ENCODE data around the gene GJB3. TPM values are rescaled to one million over a fixed set of nuclear protein-coding genes. Genes with fewer than 3 reads are reported as not detected.
"Not testable (repeated sequence)": the region's sequence is repeated elsewhere in the genome, so short reads cannot be mapped to it uniquely, and the experiment has no call there.

GJB3 gene
- not detected in 2 replicates for total RNA-seq (2014; rRNA removed; shearing (Covaris generic))

DNA sequence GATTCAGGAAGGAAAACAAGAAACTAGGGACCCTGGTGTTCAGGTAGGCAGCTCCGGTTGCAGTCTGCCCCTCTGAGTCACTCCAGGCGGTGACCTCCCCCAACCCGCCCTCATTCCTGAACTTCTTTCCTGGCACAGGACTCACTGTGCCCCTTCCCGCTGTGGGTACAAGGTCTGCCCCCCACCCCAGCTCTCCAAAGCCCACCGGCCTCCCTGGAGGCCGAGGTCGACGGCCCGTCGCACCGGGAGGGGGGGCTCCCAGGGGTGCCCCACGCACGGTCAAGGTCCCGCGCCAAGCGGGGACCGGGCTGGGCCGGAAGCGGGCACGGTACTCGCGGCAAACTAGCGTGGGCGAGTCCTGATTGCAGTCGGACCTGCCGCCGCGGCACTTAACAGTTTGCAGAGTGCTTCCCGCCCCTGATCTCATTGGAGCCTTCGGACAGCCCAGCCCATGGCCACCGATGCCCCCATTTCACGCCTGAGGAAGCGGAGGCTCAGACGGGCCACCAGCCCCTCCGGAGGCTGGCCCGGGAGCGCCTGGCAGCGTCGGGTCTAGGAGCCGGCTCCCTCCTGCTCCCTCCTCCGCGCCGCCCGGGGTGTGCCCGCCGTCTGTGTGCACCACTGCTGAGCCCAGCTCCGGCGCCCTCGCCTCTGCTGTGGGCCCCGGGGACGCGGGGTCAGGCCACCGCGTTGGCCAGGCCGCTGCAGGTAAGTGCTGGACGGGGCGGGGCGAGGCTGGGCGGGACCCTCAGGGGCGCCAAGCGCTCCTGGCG, at the start of gene GJB3:
GJB3 (plus strand) TSS at position 144 of the 773 bp plus-strand sequence. CDS start 3,549 bp downstream, outside the sequence.
- Histone ChIP-seq H3K4me3 (no peak within 1 kb of the TSS), H3K27ac (no peak within 1 kb of the TSS), H3K27me3 (replicated peaks) (peaks cover 49% of the 10 kb centered on the region), H3K9me3 (replicated peaks) (no peaks in the 10 kb centered on the region), H3K4me1 (replicated peaks) (0 out of 2 replicates have a peak, but pooled peaks cover 5% of the 10 kb centered on the region), H3K36me3 (no peaks in the 10 kb centered on the region)
- no peak for DNase-seq (ENCODE audit: low read depth in 1 of 2, low spot score in 2 of 2)

DNA sequence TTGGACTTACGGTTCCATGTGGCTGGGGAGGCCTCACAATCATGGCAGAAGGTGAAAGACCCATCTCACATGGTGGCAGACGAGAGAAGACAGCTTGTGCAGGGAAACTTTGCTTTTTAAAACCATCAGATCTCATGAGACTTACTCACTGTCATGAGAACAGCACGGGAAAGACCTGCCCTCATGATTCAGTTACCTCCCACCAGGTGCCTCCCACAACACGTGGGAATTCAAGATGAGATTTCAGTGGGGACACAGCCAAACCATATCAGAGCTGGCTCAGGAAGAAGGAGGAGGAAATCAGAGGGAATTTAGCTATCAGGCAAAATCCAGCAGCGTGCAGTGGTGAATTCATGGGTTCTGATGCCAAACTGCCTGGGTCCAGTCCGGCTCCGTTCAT, 48.2 kb upstream of the GJB3 start:
- not testable (repeated sequence) for H3K4me3 ChIP-seq; DNase-seq (ENCODE audit: low read depth in 1 of 2, low spot score in 2 of 2); H3K27ac ChIP-seq; H3K9me3 ChIP-seq (replicated peaks); H3K36me3 ChIP-seq; H3K4me1 ChIP-seq (replicated peaks); H3K27me3 ChIP-seq (replicated peaks)

DNA sequence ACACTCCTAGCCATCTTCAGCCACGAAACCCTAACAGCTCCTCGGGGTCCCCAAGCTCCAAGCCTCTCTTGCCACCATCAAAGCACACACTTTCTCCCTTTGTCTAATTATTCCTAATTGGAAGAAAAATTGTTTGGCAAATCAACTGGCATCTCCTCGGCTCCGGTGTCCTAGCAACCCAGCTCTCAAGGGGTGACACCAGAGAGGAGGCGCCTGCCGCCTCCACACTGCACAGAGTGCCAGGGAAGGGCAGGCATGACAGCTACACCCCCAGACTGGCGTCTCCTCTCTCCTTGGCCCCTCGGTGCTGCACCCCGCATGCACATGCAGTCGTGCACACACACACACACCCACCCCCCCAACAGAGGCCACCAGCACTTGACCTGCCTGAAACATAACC, 44.3 kb upstream of the GJB3 start:
- Histone ChIP-seq H3K27ac (no peak overlapping the region), H3K9me3 (replicated peaks) (no peaks in the 10 kb centered on the region), H3K27me3 (replicated peaks) (peaks cover 11% of the 10 kb centered on the region), H3K4me3 (no peak overlapping the region), H3K36me3 (no peaks in the 10 kb centered on the region), H3K4me1 (replicated peaks) (no peaks in the 10 kb centered on the region)
- DNase-seq (ENCODE audit: low read depth in 1 of 2, low spot score in 2 of 2) = no peak

DNA sequence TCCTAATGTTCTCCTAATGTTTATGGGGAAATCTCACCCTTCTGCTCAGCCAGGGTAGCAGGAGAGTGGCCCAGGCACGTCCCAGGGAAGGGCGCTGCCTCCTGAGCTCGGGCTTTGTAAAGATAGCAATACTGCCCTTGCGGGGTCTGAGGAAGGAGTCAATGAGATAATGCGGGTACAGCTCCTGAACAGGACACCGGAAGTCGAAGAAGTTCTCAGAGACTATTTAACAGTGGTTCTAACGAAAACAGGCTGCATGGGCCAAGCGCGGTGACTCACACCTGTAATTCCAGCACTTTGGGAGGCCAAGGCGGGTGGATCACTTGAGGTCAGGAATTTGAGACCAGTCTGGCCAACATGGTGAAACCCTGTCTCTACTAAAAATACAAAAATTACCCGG, 43.8 kb upstream of the GJB3 start:
- not testable (repeated sequence) for H3K27ac ChIP-seq; H3K4me1 ChIP-seq (replicated peaks); H3K4me3 ChIP-seq; DNase-seq (ENCODE audit: low read depth in 1 of 2, low spot score in 2 of 2); H3K36me3 ChIP-seq; H3K9me3 ChIP-seq (replicated peaks)
- H3K27me3 ChIP-seq (replicated peaks) = peaks cover 11% of the 10 kb centered on the region

DNA sequence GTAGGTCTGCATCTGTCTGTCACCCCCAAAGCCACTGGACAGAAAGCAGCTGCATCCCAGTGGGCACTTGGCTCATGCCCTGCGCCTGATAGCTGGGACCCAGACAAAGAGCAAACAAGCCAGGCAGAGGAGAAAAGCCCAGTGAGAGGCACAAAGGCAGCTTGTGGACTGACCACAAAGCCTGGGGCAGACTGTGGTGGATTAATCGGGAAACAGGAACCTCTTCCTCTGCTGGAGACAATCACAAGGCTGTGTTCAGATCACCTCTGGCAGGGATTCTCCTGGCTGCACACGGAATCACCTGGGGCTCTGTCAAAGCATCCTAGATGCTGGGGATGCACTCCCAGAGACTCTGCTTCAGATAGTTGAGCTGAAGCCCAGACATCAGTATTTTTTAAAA, 41.4 kb upstream of the GJB3 start:
- Histone ChIP-seq H3K27me3 (replicated peaks) (peaks cover 13% of the 10 kb centered on the region), H3K9me3 (replicated peaks) (0 out of 2 replicates have a peak, but pooled peaks cover 2% of the 10 kb centered on the region), H3K4me1 (replicated peaks) (no peaks in the 10 kb centered on the region), H3K4me3 (no peak overlapping the region), H3K36me3 (no peaks in the 10 kb centered on the region), H3K27ac (no peak overlapping the region)
- no peak for DNase-seq (ENCODE audit: low read depth in 1 of 2, low spot score in 2 of 2)

DNA sequence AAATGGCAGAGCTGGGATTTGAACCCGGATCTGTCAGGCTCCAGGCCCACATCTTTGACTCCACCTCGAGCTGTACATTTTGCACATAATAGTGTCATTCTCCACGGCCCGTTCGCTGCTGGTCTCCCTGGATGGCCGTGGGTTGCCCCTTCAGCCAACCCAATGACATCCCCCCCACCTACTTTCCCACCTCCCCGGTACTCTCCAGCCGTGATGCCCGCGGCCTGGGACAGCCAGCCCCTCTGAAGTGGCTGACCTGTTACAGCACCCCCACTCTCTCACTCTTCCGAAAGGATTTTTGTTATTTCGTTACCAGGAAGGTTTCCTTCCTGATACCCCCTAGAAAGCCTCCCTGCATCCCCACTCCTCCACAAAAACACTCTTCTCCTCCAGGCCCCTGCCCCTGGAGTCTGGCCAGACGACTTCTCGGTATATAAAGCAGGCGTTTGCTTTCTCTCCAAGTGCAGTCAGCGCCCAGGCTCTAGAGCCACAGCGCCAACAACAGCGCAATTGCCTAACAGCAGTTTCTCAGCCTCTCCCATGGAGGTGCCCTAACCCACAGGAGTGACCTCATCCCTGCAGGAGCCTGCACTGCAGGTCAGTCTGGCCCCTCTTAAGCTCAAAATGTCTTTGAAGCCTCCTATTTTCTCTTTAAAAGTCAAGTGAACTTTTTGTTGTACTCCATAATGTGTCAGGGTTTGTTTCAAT, 40.7 kb upstream of the GJB3 start:
- Histone ChIP-seq H3K27ac (no peak overlapping the region), H3K4me1 (replicated peaks) (no peaks in the 10 kb centered on the region), H3K27me3 (replicated peaks) (peaks cover 8% of the 10 kb centered on the region), H3K36me3 (no peaks in the 10 kb centered on the region), H3K9me3 (replicated peaks) (0 out of 2 replicates have a peak, but pooled peaks cover 2% of the 10 kb centered on the region), H3K4me3 (no peak overlapping the region)
- DNase-seq (ENCODE audit: low read depth in 1 of 2, low spot score in 2 of 2) = no peak

DNA sequence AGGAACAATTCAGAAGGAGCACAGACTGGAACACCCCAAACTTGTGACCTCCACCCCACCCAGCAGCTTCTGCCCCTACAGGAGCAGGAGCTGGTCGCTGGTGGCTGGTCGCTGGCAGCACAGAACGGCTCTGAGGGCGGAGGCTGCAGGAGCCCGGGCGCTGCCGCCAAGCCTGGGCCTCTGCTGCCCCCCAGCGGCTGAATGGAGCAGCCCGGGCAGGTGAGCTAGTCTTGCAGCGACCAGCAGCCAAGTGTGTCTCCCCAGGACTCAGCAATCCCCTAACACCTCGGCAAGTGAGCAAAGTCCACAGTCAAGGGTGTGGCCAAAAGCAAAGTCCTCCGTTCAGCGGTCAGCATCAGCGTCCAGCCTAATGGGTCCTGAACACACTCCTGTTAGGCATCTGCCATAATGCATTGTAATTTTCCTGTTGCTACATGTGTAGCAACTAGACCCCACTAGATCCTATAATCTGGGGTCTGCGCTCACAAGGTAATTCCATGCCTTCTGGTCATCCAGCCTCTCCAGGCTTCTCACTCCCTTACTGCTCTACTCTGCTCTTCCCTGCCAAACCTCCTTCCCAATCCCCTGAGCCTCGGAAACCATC, 38.2 kb upstream of the GJB3 start:
- Histone ChIP-seq H3K4me3 (no peak overlapping the region), H3K4me1 (replicated peaks) (no peaks in the 10 kb centered on the region), H3K27ac (no peak overlapping the region), H3K9me3 (replicated peaks) (0 out of 2 replicates have a peak, but pooled peaks cover 2% of the 10 kb centered on the region), H3K36me3 (no peaks in the 10 kb centered on the region), H3K27me3 (replicated peaks) (peaks cover 8% of the 10 kb centered on the region)
- peak; percentile 29 to 70 for DNase-seq (ENCODE audit: low read depth in 1 of 2, low spot score in 2 of 2)

DNA sequence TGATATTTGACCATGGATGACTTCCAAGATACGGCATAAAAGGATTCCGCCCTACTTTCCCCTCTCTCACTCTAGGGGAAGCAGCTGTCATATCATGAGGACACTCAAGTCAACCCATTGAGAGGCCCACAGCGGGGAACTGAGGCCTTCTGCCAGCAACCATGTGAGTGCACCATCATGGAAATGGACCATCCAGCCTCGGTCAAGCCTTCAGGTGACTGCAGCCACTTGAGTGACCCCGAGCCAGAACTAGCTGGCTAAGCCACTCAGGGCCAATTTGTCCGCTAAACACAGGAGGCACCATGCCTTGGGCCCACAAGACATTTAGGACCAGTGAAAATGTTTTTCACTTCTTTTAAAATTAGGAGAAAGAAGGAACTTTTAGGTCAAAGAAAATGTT, 37.2 kb upstream of the GJB3 start:
- Histone ChIP-seq H3K4me1 (replicated peaks) (no peaks in the 10 kb centered on the region), H3K9me3 (replicated peaks) (0 out of 2 replicates have a peak, but pooled peaks cover 2% of the 10 kb centered on the region), H3K36me3 (no peaks in the 10 kb centered on the region), H3K4me3 (no peak overlapping the region), H3K27me3 (replicated peaks) (peaks cover 8% of the 10 kb centered on the region), H3K27ac (no peak overlapping the region)
- no peak for DNase-seq (ENCODE audit: low read depth in 1 of 2, low spot score in 2 of 2)

DNA sequence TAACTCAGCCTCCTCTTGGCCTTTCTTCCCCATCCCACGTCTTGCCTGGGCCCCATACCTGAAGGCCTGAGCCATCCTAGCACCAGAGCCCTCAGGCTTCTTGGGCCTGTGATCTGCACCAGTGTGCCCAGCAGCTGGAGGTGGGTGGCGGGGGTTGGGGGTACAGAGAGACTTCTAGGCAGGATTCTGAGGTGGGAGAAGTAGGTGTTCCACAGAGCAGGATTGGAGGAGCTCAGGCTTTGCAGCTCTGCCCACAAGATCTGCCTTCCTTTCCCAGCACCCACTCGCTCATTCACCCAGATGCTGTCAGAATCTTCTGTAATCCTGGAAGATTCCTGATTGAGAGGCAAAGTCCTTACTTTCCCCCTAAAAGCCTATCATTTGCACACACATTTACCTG, 36.2 kb upstream of the GJB3 start:
- H3K27ac ChIP-seq = no peak overlapping the region
- H3K4me3 ChIP-seq = no peak overlapping the region
- H3K36me3 ChIP-seq = no peaks in the 10 kb centered on the region
- peaks cover 8% of the 10 kb centered on the region; the same call in 1 of the 2 replicates for H3K27me3 ChIP-seq (replicated peaks)
- no peaks in the 10 kb centered on the region for H3K4me1 ChIP-seq (replicated peaks)
- H3K9me3 ChIP-seq (replicated peaks) = 0 out of 2 replicates have a peak, but pooled peaks cover 2% of the 10 kb centered on the region
- no peak for DNase-seq (ENCODE audit: low read depth in 1 of 2, low spot score in 2 of 2)

DNA sequence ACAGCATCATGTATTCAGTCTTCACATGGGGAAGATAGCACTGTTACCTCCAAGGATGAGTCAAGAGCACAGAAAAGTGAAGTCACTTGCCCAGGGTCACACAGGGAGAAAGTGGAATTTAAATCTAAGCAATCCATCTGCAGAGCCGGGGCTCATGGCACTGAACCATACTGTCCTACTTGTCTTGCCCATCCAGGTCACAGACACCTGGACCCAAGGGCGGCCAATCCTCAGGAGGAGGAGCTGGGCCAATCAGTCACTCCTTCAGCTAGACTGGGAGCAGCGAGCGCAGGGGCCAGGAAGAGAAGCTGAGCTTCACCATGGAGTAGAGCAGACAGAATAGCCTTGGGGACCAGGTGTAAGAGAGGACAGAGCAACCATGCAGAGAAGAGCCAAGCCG, 35.3 kb upstream of the GJB3 start:
- no peak for DNase-seq (ENCODE audit: low read depth in 1 of 2, low spot score in 2 of 2)
- peaks cover 8% of the 10 kb centered on the region; the same call in 1 of the 2 replicates for H3K27me3 ChIP-seq (replicated peaks)
- H3K9me3 ChIP-seq (replicated peaks) = 0 out of 2 replicates have a peak, but pooled peaks cover 2% of the 10 kb centered on the region

DNA sequence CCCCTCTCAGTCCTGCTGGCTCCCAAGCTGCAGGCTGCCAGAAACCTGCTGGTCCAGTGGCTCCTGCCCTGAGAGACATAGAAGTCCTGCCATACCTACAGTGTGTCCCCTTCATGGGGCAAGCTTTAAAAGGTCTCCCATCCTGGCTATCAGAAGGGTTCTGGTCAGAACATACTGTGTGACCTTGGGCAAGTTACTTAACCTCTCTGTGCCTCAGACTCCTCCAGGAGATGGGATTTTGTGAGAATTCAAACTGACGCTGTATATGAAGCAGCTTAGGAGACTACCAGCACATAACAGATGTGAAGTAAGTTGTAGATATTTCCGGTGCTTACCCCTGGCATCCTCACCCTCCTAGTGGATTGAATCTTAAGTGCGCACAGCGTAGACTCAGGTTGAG, 34.9 kb upstream of the GJB3 start:
- H3K9me3 ChIP-seq (replicated peaks) = 0 out of 2 replicates have a peak, but pooled peaks cover 2% of the 10 kb centered on the region
- peaks cover 5% of the 10 kb centered on the region; the same call in 1 of the 2 replicates for H3K27me3 ChIP-seq (replicated peaks)
- H3K36me3 ChIP-seq = no peaks in the 10 kb centered on the region
- H3K4me3 ChIP-seq = no peak overlapping the region
- no peak for DNase-seq (ENCODE audit: low read depth in 1 of 2, low spot score in 2 of 2)
- no peaks in the 10 kb centered on the region for H3K4me1 ChIP-seq (replicated peaks)
- no peak overlapping the region for H3K27ac ChIP-seq

More for the DNA sequence above, 35.3 kb upstream of the GJB3 start:
- Histone ChIP-seq H3K36me3 (no peaks in the 10 kb centered on the region), H3K4me3 (no peak overlapping the region), H3K4me1 (replicated peaks) (no peaks in the 10 kb centered on the region), H3K27ac (no peak overlapping the region)

DNA sequence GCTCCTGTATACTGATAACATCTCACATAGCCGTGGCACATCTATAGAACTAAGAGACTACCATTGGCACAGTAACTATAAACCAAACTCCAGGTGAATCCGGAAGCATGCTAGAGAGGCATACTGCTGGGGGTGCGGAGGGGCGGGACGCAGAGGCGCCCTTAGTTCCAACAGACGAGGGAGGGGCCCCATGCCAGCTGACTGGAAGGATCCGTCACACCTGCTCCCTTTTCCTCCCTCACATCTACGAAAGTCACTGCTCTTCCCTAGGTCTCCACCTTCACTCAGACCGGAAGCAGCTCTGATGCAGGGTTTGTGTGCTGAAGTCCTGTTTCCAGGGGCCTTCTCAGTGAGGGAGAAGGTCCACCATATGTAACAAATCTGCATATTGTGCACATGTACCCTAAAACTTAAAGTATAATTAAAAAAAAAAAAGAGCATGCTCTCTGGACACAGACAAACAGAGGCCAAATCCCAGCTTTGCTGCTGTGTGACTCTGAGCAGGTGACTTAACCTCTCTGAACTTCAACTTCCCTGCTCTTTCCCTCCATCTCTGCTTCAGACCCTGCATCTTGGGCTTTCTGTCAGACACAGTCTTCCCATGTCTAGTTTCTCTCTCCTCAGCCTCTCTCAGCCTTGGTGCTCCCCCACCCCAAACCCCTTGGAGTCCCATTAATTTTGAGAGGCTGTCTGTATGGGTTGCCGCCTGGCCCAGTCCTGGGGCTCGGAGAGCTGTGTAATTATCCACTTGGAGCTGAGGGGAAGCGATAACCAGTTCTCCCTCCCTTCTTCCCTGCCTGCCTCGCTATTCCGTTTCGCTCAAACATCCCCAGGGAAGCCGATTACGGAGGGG, 34.0 kb upstream of the GJB3 start:
- 0 out of 2 replicates have a peak, but pooled peaks cover 2% of the 10 kb centered on the region for H3K9me3 ChIP-seq (replicated peaks)
- H3K27ac ChIP-seq = no peak overlapping the region
- no peak overlapping the region for H3K4me3 ChIP-seq
- DNase-seq (ENCODE audit: low read depth in 1 of 2, low spot score in 2 of 2) = no peak
- H3K27me3 ChIP-seq (replicated peaks) = peaks cover 3% of the 10 kb centered on the region; the same call in 1 of the 2 replicates
- H3K36me3 ChIP-seq = no peaks in the 10 kb centered on the region
- no peaks in the 10 kb centered on the region for H3K4me1 ChIP-seq (replicated peaks)

DNA sequence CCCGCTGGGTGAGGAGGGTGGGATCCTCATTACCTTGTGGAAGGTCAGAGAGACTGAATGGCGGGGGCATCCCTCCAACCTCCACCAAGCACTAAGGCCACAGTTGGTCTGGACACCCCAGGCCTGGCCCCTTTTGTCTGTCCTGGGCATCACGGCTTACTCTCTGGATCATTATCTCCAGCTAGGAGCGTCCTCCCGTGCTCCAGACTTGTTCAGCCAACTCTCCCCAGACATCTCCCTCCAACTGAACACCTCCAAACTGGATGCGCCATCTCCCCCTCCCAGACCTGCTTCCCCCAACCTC, 33.4 kb upstream of the GJB3 start:
- Histone ChIP-seq H3K36me3 (no peaks in the 10 kb centered on the region), H3K9me3 (replicated peaks) (0 out of 2 replicates have a peak, but pooled peaks cover 2% of the 10 kb centered on the region), H3K27me3 (replicated peaks) (peaks cover 3% of the 10 kb centered on the region; the same call in 1 of the 2 replicates), H3K27ac (no peak overlapping the region), H3K4me3 (no peak overlapping the region), H3K4me1 (replicated peaks) (no peaks in the 10 kb centered on the region)
- no peak for DNase-seq (ENCODE audit: low read depth in 1 of 2, low spot score in 2 of 2)

Data from SJSA1 (cell line).